ENCODE data around the gene TJP2.
"Not testable (repeated sequence)": the region's sequence is repeated elsewhere in the genome, so short reads cannot be mapped to it uniquely, and the experiment has no call there.

- not testable (repeated sequence) for TF ChIP-seq CTCF (IDR thresholded peaks at IDR 0.05; ENCODE audit: insufficient read depth, low read depth, low read length); EZH2 (IDR thresholded peaks at IDR 0.05; ENCODE audit: insufficient read depth, low read length)
Measured at GRCh38 chr9:69306895-69307445, 132.9 kb downstream of the TJP2 start.
